SJSA1 (cell line): ENCODE data around the gene VARS2. TPM values are rescaled to one million over a fixed set of nuclear protein-coding genes. Genes with fewer than 3 reads are reported as not detected.
"Not testable (repeated sequence)": the region's sequence is repeated elsewhere in the genome, so short reads cannot be mapped to it uniquely, and the experiment has no call there.

Experiments
- DNase-seq, 2 experiments: peaks; one replicate each; pipeline ENCODE4 v3.0.0-alpha.2; 2015 to 2020; ENCODE audit warnings: low spot score in 2 of 2, low read depth in 1 of 2
- H3K27ac ChIP-seq: fragments of 250-450 bp; sonication (Bioruptor Pico); 2 replicates; pipeline ENCODE4 v1.5.1; 2020; ENCODE audit warnings: mild to moderate bottlenecking, moderate library complexity
- H3K27me3 ChIP-seq: fragments of 250-450 bp; sonication (Bioruptor Pico); replicated peaks from 2 replicates; pipeline ENCODE4 v1.5.1; 2020; ENCODE audit warnings: mild to moderate bottlenecking, moderate library complexity
- H3K36me3 ChIP-seq: fragments of 250-450 bp; sonication (Bioruptor Pico); 2 replicates; pipeline ENCODE4 v1.5.1; 2020; ENCODE audit warnings: mild to moderate bottlenecking
- H3K4me1 ChIP-seq: fragments of 250-450 bp; sonication (Bioruptor Pico); replicated peaks from 2 replicates; pipeline ENCODE4 v1.6.1; 2021; ENCODE audit warnings: mild to moderate bottlenecking
- H3K4me3 ChIP-seq: fragments of 250-450 bp; sonication (Bioruptor Pico); 2 replicates; pipeline ENCODE4 v1.5.1; 2020; ENCODE audit warnings: mild to moderate bottlenecking
- H3K9me3 ChIP-seq: fragments of 250-450 bp; sonication (Bioruptor Pico); replicated peaks from 2 replicates; pipeline ENCODE4 v1.5.1; 2020; ENCODE audit warnings: mild to moderate bottlenecking
- total RNA-seq: library from RNA; depleted of rRNA; stranded (reverse); fragments of >200 nt; shearing (Covaris generic); gene quantifications from 2 replicates; pipeline ENCODE4 v1.2.3, GENCODE V29; 2014

Gene VARS2
- total RNA-seq, 1 experiment from 2014 or later = 21.2 TPM

DNA sequence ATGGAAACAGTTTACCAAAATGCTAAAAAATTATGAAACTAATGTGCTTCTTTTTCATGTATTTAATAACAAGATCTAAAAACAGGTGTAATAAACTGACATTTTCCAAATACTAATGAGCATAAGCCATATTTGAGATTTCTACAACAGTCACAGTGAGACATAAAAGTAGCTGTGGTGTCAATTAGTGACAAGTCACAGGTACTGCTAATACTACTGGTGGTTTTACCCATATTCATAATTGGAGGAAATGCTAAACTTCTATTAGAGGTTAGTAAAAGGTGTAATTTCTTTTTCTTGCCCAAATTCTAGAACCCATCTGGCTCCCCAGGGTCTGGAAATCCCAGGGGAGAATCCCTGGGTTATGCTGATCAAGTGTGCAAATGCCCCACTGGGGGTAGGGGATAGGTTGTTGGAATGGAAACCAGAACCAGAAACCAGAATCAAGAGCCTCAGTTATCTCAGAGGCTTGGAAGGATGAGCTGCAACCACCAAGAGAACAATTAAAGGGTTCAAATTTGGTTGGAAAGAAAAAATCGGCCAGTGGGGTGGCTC is 13.1 kb upstream of the VARS2 start:
- Histone ChIP-seq H3K9me3 (no peaks in the 10 kb centered on the region), H3K36me3 (peaks cover 10% of the 10 kb centered on the region; the same call in 1 of the 2 replicates), H3K4me3 (no peak overlapping the region), H3K27ac (no peak overlapping the region), H3K27me3 (no peaks in the 10 kb centered on the region), H3K4me1 (no peaks in the 10 kb centered on the region)
- DNase-seq = no peak

GRCh38 chr6:30901436-30901835 is 12.6 kb upstream of the VARS2 start:
- H3K27ac ChIP-seq = no peak overlapping the region
- H3K9me3 ChIP-seq = no peaks in the 10 kb centered on the region
- peaks cover 10% of the 10 kb centered on the region; the same call in 1 of the 2 replicates for H3K36me3 ChIP-seq
- no peak for DNase-seq
- H3K4me3 ChIP-seq = no peak overlapping the region
- H3K4me1 ChIP-seq = no peaks in the 10 kb centered on the region
- H3K27me3 ChIP-seq = no peaks in the 10 kb centered on the region

DNA sequence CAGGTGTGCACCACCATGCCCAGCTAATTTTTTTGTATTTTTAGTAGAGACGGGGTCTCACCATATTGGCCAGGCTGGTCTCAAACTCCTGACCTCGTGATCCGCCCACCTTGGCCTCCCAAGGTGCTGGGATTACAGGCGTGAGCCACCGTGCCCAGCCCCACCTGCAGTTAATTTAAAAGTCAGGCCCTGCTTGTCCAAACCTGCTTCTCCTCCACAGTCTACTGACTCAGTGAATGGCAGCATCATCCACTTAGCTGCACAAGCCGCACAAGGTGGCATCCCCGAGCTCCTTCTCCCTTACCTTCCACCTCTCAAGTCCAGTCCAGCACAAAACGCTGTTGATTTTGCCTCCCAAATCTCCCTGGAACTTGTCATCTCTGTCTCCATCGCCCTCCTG is 11.8 kb upstream of the VARS2 start:
- not testable (repeated sequence) for H3K27ac ChIP-seq, H3K4me3 ChIP-seq, H3K27me3 ChIP-seq, H3K4me1 ChIP-seq, DNase-seq, H3K9me3 ChIP-seq
- peaks cover 10% of the 10 kb centered on the region; the same call in 1 of the 2 replicates for H3K36me3 ChIP-seq

DNA sequence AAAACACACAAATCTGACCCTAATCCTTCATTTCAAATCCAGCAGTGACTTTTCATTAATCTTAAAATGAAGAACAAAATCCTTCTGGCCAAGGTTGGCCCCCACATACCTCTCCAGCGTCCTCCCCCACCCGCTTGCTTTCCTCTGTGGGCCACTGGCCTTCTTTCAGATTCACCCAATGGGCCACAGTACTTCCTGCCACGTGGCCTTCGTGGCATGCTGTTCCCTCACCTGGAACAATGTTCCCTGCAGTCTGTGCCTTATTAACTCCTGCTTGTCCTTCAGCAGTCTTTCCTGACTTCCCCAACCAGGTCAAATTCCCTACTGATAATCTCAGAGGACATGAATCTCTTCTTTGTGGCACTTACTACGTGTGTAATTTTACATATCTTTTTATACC is 11.3 kb upstream of the VARS2 start:
- no peak for DNase-seq
- H3K27ac ChIP-seq = no peak overlapping the region
- H3K4me3 ChIP-seq = no peak overlapping the region
- peaks cover 10% of the 10 kb centered on the region; the same call in 1 of the 2 replicates for H3K36me3 ChIP-seq
- 0 out of 2 replicates have a peak, but pooled peaks cover 2% of the 10 kb centered on the region for H3K4me1 ChIP-seq
- H3K27me3 ChIP-seq = no peaks in the 10 kb centered on the region
- H3K9me3 ChIP-seq = no peaks in the 10 kb centered on the region

DNA sequence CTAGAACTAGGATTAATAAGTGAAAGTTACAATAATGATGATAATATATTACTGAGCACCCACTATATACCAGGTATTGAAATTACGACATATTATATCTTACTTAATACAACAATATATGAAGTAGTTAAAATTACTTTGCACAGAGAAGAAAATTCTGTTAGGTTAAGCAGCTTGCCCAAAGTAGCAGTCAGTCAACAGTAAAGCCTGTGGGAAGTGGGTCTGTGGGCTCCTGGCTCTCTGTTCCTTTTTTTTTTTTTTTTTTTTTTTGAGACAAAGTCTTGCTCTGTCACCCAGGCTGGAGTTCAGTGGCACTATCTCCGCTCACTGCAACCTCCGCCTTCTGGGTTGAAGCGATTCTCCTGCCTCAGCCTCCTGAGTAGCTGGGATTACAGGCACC is 10.8 kb upstream of the VARS2 start:
- H3K27me3 ChIP-seq = no peaks in the 10 kb centered on the region
- peaks cover 6% of the 10 kb centered on the region; the same call in 1 of the 2 replicates for H3K36me3 ChIP-seq
- 0 out of 2 replicates have a peak, but pooled peaks cover 2% of the 10 kb centered on the region for H3K4me1 ChIP-seq
- no peak overlapping the region for H3K4me3 ChIP-seq
- H3K9me3 ChIP-seq = no peaks in the 10 kb centered on the region
- no peak overlapping the region for H3K27ac ChIP-seq
- DNase-seq = no peak

DNA sequence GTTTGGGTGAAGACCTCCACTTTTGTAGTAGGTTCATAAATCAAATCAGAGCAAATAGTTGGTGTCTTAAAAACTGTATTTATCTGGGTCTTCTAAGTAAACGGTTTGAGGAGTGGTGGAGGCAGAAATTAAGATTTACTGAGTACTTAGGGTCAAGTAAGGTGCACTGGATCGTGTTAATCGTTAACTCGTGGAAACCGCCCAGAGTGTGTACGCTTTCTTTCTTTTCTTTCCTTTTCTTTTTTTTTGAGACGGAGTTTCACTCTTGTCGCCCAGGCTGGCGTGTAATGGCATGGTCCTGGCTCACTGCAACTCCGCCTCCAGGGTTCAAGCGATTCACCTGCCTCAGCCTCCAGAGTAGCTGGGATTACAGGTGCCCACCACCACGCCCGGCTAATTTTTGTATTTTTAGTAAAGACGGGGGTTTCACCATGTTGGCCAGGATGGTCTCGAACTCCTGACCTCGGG is 6.7 kb upstream of the VARS2 start:
- H3K4me3 ChIP-seq = peak overlapping the region; percentile 56

DNA sequence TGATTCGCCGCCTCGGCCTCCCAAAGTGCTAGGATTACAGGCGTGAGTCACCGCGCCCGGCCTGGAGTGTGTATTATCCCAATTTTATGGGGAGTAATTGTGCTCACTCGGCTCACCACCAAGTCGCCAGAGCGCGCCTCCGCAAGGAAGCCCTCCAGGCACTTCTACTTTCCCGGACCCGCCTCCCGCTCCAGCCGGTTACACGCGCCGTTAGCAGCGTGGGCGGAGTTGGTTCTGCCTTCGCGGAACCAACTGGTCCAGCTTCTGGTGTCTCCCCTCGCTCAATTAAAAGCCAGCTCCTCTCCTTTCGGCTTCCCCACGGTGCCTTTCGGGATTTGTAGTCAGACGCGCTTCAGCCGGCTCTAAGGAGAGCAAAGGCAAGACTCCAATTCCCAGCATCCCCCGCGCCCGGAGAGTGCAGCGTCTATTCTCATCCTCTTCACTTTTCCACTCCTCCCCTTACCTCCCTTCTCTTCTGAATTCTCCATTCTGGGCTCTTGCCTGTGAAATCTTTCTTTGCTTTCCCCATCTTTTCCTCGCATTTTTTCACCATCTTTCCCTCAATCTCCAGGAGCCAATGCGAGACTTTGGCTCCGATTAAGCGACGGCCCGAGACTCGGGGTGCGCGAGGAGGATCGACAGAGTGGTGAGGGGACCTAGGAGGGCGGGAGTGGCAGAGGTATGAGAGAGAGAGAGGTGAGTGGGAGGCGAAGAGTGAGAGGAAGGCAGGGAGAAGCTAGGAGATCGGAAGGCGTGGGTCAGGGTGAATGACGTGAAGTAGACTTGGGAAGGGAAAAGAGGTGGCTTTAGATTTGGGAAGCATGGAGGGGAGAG is 6.1 kb upstream of the VARS2 start, which contains the start of gene GTF2H4:
GTF2H4 (plus strand) TSS at position 450 of the 834 bp plus-strand sequence.
- peak within 1 kb of the TSS; percentile 56 for H3K4me3 ChIP-seq
- no peaks in the 10 kb centered on the region for H3K27me3 ChIP-seq
- H3K9me3 ChIP-seq = no peaks in the 10 kb centered on the region
- H3K36me3 ChIP-seq = peaks cover 35% of the 10 kb centered on the region
- DNase-seq = peak; percentile 98 to 99
- peaks cover 9% of the 10 kb centered on the region for H3K4me1 ChIP-seq
- H3K27ac ChIP-seq = no peak within 1 kb of the TSS

More for the DNA sequence above, 6.7 kb upstream of the VARS2 start:
- H3K36me3 ChIP-seq = peaks cover 29% of the 10 kb centered on the region
- not testable (repeated sequence) for DNase-seq, H3K27ac ChIP-seq, H3K9me3 ChIP-seq, H3K27me3 ChIP-seq, H3K4me1 ChIP-seq

GRCh38 chr6:30908700-30909099 is 5.3 kb upstream of the VARS2 start:
- Histone ChIP-seq H3K9me3 (no peaks in the 10 kb centered on the region), H3K27ac (no peak overlapping the region), H3K4me3 (peak overlapping the region; percentile 56), H3K27me3 (no peaks in the 10 kb centered on the region), H3K4me1 (peaks cover 11% of the 10 kb centered on the region), H3K36me3 (peaks cover 42% of the 10 kb centered on the region)
- DNase-seq = no peak

- Histone ChIP-seq H3K36me3 (peaks cover 57% of the 10 kb centered on the region), H3K4me1 (peaks cover 27% of the 10 kb centered on the region)
- H3K4me3 ChIP-seq, H3K9me3 ChIP-seq, H3K27ac ChIP-seq, DNase-seq, H3K27me3 ChIP-seq: not testable (repeated sequence)
Observed at GRCh38 chr6:30910473-30910872, 3.6 kb upstream of the VARS2 start.

DNA sequence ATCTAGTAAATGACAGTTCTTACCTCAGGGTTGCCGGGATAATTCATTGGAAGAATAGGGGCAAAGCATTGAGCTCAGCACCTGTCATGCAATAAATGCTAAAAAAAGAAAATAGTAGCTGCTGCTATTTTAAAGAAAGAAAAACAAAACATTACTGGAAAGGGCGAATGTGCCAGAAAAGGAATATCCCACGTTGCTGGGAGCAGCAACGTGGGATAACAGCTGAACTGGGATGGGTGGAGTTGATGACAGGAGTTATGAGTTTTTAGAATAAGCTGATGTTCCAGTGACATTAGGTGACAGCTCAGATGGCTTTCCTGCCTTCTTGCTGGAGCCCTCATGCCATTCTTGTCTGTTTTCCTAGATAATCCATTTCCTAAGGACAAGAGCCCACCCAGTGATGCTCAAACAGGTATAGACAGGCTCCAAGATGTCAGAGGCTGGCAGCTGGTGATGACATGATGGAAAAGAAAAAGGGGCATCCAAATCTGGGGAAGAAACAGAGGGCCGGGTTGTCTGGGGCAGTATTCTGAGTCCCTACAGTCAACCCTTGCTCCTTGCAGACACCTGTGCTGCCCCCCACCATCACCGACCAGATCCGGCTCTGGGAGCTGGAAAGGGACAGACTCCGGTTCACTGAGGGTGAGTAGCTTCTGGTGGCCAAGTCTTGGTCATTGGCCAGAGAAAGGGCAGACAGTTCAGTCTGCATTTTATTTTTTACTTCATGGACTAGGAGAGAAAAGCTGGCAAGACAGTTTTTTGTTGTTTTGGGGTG is 1.1 kb upstream of the VARS2 start:
- Histone ChIP-seq H3K36me3 (peaks cover 74% of the 10 kb centered on the region), H3K4me1 (peaks cover 24% of the 10 kb centered on the region), H3K9me3 (no peaks in the 10 kb centered on the region), H3K27me3 (no peaks in the 10 kb centered on the region), H3K4me3 (no peak overlapping the region), H3K27ac (no peak overlapping the region)
- no peak for DNase-seq

- no peaks in the 10 kb centered on the region for H3K9me3 ChIP-seq
- no peak for DNase-seq
- peak overlapping the region; percentile 44 for H3K4me3 ChIP-seq
- peaks cover 81% of the 10 kb centered on the region for H3K36me3 ChIP-seq
- H3K27me3 ChIP-seq = no peaks in the 10 kb centered on the region
- H3K4me1 ChIP-seq = peaks cover 23% of the 10 kb centered on the region
- no peak overlapping the region for H3K27ac ChIP-seq
Observed at GRCh38 chr6:30913721-30914075, 340 bp upstream of the VARS2 start.

DNA sequence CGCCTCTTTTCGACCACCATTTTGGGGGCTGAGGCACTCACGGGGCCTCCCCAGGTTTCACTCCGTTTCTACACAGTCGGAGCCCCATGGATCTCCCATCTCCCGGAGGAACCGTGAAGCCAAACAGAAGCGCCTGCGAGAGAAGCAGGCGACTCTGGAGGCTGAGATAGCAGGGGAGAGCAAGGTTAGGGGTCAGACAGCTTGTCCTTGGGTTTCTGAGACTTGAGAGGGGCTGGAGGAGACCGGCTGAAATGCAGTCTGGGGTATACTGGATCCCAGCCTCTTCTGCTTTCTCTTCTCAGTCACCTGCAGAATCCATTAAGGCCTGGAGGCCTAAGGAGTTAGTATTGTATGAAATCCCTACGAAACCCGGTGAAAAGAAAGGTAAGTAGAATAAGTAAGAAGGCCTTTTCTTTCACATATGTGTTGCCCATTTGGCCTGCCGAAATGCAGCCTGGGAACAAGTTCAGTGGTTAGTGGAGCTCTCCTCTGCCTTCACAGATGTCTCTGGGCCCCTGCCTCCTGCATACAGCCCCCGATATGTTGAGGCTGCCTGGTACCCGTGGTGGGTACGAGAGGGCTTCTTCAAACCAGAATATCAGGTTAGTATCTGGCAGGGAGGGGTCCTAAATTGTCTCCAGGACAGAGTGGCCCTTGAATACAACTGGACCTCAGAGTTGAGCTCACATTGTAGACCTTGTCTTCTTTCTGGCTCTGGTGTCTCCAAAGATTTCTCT is 984 bp downstream of the VARS2 start:
- peaks cover 18% of the 10 kb centered on the region for H3K4me1 ChIP-seq
- DNase-seq = no peak
- no peaks in the 10 kb centered on the region for H3K9me3 ChIP-seq
- H3K27ac ChIP-seq = peak overlapping the region; percentile 69
- H3K27me3 ChIP-seq = no peaks in the 10 kb centered on the region
- H3K36me3 ChIP-seq = peaks cover 78% of the 10 kb centered on the region
- peak overlapping the region; percentile 44; the same call in 1 of the 2 replicates for H3K4me3 ChIP-seq

- Histone ChIP-seq H3K4me3 (no peak overlapping the region), H3K4me1 (peaks cover 18% of the 10 kb centered on the region), H3K27me3 (no peaks in the 10 kb centered on the region), H3K27ac (no peak overlapping the region), H3K9me3 (no peaks in the 10 kb centered on the region), H3K36me3 (peaks cover 78% of the 10 kb centered on the region)
- peak in 1 of 2 experiments; percentile 51 for DNase-seq
Observed at GRCh38 chr6:30915591-30915946, 1.5 kb downstream of the VARS2 start.
